ENCODE measurements around the gene SORBS1.

SORBS1 gene

GRCh38 chr10:95280637-95281036, 280.5 kb downstream of the SORBS1 start:
- no peak for DNase-seq

DNA sequence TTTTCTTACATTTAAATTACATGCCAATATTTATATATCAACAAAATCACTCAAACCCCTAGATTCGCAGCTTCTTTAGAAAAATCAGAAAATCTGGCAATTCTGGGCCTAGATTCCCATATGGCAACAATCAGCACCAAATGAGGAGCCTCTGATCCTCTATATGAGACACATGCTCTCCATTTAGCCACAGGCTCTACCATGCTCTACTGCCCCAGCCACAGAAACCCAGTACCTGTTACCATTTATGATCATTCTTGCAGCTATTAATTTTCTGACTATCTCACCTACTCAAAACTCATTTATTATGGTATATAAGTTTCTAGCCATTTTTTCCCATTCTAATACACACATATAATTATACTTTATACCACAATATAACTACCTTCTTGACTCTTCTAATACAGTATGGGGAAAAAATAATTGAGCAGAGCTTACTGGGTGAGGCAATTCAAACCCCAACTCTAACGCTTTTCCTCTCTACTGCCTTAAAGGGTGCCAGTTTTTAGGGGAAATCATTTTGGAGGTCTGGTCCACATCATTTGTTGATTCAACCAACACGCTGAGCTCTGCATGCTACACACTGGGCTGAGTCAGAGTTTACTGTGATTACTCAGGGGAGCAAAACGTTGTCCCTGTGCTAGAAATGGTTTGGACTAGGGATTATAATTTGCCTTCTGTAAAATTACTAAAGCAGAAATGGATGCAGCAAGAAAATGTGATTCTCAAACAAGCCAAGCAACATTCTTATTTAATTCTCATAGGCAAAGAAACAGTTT, 281.9 kb downstream of the SORBS1 start:
- DNase-seq: no peak

DNA sequence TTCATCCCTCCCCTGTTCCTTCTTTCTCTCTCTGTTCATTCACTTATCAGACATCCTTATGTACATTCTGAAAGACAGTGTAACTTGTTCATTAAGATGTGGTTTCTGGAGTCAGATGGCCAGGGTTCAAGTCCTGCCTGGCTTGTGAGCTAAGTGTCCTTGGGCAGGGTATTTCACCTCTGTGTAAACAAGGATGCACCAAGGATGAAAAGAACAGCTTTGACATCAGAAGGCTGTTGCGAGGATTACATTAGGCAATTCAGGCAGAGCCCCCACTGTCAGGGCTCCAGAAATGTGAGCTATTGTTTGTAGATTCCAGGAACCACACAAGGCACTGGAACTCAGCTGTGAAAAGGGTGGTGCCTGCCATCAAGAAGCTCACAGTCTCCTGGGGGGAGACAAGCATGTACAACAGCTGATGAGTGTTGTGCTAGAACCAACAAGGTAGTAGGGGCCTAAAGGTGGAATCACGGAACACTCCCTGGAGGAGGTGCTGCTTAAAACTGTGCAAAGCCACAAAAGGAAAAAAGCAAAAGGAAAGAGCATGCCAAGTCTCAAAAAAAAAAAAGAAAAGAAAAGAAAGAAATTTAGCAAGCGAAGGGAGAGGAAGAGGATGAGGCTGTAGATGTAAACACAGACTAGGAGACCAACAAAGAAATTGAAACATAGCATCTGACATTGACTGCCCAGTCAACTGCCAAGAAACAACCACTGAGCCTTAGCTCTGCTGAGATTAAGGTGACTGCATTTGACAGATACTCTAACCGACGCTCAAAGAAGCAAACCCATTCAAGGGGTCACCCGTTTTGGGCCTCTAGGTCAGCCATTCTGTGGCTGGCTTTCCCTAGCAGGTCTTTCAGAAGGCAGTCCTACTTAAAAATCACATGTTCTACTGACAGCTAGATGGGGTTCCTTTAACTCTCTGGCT, 282.8 kb downstream of the SORBS1 start:
- DNase-seq: no peak

- no peak for DNase-seq
Observed at GRCh38 chr10:95277614-95278013, 283.6 kb downstream of the SORBS1 start.

GRCh38 chr10:95277201-95277570, 284.0 kb downstream of the SORBS1 start:
- no peak for DNase-seq

- no peak for DNase-seq
Observed at GRCh38 chr10:95276367-95277200, 284.6 kb downstream of the SORBS1 start.

DNA sequence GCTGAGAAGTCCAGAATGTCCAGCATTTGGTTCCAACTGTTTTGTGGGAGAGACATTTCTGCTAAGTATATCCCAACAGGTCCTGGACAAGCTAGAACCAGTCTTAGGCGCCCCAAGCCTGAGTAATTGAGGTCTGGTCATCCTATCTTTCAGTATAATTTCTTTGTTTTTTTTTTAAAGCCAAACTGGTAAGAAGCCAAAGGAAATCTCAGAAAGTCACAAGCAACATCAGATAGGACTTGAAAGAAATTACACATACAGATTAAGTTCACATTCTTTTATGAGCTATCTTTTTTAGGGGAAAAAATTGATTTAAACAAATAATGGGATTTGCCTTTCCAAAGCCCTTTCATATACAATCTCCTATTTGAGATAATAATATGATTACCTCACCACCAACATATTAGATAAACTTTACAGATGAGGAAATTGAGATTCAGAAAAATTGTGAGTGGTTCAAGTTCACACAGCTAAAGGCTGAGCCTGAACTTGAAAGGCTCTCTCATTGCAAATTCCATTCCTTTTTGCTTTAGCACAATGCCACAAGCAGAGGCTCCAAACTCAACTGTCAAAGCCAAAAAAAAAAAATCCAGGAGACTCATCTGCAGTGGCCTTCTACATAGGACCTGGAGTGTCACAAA, 285.3 kb downstream of the SORBS1 start:
- DNase-seq: no peak

- DNase-seq: no peak
Observed at GRCh38 chr10:95273393-95274312, 287.5 kb downstream of the SORBS1 start.

GRCh38 chr10:95268438-95268837, 292.7 kb downstream of the SORBS1 start:
- no peak for DNase-seq

GRCh38 chr10:95267251-95267650, 293.9 kb downstream of the SORBS1 start:
- DNase-seq: no peak

- no peak for DNase-seq
Observed at GRCh38 chr10:95266674-95267095, 294.5 kb downstream of the SORBS1 start.

DNA sequence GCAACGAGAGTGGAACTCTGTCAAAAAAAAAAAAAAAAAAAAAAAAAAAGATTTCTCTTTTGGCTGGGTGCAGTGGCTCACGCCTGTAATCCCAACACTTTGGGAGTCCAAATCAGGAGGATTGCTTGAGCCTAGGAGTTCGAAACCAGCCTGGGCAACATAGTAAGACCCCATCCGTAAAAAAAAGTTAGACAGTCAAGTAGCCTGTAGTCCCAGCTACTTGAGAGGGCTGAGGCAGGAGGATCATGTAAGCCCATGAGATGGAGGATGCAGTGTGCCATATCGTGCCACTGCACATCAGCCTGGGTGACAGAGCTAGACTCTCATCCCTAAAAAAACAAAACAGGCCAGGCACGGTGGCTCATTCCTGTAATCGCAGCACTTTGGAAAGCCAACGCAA, 295.6 kb downstream of the SORBS1 start:
- DNase-seq: no peak

- DNase-seq: no peak
Observed at GRCh38 chr10:95264227-95265051, 296.7 kb downstream of the SORBS1 start.

- no peak for DNase-seq
Observed at GRCh38 chr10:95263864-95264226, 297.3 kb downstream of the SORBS1 start.

- no peak for DNase-seq
Observed at GRCh38 chr10:95262763-95263518, 298.2 kb downstream of the SORBS1 start.

DNA sequence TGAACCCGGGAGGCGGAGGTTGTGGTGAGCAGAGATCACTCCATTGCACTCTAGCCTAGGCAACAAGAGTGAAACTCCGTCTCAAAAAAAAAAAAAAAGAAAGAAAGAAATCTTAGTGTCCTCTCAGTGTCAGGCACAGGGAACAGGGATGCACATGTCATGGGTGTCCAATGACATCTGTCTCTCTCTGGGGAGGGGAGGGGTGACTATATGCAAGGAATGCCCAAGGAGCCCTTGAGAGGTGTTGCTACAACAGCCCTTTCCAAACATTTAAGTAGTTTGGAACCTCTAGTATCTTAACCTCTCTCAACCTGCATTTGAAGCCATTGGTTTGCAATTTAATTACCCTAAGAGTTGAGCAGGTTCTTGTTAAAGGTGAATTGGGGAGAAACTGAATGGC, 299.2 kb downstream of the SORBS1 start:
- DNase-seq: no peak
